Stimulated activated CD4-positive, alpha-beta T cell treated with anti-CD3 and anti-CD28 coated beads, Interleukin-1b, Interleukin-23, amount 100 ng/mL, for 48 hours (primary cell): ENCODE measurements around the gene BTLA.
"Not testable (repeated sequence)": the region's sequence is repeated elsewhere in the genome, so short reads cannot be mapped to it uniquely, and the experiment has no call there.

ENCODE experiments used
- DNase-seq: peaks from one replicate; pipeline ENCODE4 v3.0.0-alpha.2; 2020

The BTLA gene

GRCh38 chr3:112489674-112490479, 9.4 kb downstream of the BTLA start:
- DNase-seq = no peak

DNA sequence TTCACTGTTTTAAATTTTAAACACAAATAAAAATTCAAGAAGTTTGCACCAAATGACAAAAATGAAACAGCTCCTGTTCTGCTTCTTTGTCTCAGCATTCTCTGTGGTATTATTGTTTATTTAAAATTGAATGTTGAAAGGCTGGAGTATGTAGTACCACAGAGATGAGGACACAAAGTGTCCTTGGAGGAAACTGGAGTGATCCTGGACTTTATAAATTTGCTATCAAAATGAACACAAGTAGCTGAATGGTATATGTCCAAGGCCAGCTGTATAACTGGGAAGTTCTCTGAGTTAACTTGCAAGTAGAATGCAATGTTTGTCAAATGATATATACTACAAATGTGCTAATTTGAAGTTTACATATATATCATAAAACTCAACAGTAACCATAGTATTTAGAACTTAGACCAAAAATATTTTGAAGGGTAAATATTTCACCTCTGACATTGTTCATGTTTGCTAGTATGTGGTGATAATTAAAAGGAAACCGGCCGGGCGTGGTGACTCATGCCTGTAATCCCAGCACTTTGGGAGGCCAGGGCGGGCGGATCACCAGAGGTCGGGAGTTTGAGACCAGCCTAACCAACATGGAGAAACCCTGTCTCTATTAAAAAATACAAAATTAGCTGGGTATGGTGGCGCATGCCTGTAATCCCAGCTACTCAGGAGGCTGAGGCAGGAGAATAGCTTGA, 12.3 kb downstream of the BTLA start:
- DNase-seq = no peak

DNA sequence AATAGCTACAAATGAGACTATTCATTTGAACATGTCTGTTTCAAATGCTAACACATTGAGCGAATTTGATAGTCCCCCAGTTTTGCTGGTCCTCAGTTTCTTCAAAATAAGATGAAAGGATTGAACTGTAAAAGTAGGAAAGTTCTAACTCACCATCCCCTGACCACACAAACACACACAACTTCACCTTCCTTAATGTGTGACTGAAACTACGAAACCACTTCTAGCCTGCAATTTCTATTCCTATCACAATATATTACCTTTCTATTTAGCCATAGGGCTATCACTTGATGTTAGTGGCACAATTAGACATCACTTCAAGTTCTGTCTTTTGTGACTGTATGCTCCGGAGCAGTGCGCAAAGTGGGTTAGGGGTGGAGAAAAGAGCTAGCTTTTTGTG, 14.9 kb downstream of the BTLA start:
- no peak for DNase-seq

GRCh38 chr3:112482675-112483074, 16.6 kb downstream of the BTLA start:
- no peak for DNase-seq

GRCh38 chr3:112481302-112481721, 18.0 kb downstream of the BTLA start:
- no peak for DNase-seq

GRCh38 chr3:112477891-112478290, 21.4 kb downstream of the BTLA start:
- DNase-seq = no peak

DNA sequence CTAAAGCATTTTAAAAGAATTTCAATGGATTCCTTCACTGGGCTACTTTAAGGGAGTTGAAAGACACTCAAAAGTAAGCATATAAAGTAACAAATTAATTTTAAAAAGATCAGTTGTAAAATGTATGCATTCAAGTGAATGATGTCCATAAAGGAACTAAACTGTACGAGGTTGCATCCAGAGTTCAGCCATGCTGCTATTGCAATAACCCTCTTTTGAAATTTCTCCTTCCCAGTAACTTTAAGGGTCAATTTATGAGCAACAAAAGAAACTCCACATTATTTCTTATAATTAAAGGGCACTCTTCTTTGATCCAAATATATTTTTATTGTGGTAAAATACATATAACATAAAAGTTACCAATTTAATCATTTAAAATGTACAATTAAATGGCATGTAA, 22.9 kb downstream of the BTLA start:
- DNase-seq = no peak

DNA sequence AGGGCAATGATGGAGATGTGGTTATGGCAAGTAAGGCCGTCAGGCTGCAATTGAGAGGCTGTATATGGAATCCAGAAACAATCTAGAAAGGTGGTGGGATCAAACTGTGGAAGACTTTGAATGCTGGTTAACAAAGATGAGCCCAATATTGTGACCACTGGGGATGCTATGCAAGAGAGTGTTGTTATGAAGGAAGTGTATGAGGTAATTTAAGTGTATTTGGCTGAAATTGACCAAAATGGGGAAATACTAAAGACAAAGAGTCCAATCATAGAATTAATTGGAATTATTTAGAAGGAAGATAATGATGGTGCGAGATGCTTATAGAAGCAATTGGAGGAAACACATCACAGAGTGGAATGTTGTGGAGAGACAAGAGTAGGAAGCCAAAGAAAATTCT, 24.5 kb downstream of the BTLA start:
- DNase-seq = no peak

DNA sequence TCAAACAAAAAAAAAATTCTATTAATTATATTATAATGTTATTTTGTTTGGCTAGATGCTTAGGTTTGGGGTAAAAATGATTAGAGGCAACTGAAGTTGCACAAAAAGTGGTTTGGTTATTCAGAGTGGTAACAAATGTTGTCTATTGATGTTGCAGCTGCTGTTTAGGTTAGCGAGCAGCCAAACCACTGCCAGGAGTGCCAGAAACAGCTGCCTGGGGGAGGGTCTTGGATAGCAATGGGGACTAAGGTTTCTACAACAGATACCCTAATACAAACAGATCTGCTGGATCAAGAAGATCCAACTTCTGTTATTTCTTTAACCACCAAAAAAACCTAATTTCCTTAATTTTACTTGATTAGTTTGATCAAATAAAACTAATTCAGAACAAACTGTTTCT, 26.6 kb downstream of the BTLA start:
- no peak for DNase-seq

- DNase-seq = no peak
These were observed 27.5 kb downstream of the BTLA start for GRCh38 chr3:112471596-112472325.

DNA sequence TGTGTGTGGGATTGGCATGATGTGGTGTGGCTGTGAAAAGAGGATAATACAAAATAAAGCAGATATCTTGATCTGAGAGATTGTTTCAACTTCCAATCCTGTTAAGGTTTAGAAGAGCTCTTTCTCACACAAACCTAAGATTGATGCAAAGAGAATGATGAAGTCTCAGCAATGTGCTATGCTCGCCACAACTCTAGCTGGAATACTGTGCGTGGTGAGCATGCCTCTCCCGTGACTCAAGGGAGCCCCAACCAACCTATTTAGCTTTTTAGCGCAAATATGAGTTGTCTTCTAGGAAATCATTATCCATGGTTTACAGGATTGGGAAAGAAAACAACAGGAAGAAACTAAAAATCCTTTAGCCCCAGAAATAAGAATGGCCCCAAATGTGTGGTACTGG, 28.5 kb downstream of the BTLA start:
- no peak for DNase-seq

GRCh38 chr3:112469671-112470070, 29.6 kb downstream of the BTLA start:
- no peak for DNase-seq

- no peak for DNase-seq
These were observed 31.7 kb downstream of the BTLA start for GRCh38 chr3:112467539-112467938.

GRCh38 chr3:112466020-112466419, 33.3 kb downstream of the BTLA start:
- no peak for DNase-seq

DNA sequence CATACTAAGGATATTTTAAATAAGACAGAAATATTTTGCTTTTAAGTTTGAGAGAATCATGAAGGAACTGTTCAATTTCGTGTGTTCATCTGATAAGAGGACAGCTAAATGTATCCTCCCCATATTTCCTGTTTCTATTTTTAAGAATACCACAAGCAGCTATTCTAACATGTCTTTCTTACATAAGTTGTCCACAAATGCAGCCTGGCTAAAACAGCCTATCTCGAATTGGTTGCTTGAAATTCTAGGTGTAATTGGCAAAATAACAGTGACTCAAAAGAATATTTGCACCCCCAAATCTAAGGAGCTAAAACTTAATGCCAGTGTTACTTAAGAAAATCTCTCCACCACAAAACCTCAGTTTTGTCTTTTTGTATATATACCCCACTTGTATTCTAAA, 35.0 kb downstream of the BTLA start:
- no peak for DNase-seq

DNA sequence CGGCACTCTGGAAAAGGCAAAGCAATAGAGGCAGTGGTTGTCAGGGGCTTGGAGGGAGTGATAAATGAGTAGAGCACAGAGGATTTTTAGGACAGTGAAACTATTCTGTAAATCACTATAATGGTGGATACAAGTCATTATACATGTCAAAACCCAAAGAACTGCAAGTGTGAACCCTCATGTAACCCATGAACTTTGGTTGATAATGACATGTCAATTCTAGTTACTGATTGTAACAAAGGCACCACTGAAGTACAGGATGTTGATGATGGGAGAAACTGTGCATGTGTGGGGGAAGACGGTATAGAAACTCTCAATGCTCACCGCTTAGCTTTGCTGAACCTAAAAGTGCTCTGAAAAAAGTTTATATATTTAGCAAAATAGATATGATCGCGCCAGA, 36.0 kb downstream of the BTLA start:
- DNase-seq = no peak

- not testable (repeated sequence) for DNase-seq
These were observed 37.5 kb downstream of the BTLA start for GRCh38 chr3:112461787-112462186.

DNA sequence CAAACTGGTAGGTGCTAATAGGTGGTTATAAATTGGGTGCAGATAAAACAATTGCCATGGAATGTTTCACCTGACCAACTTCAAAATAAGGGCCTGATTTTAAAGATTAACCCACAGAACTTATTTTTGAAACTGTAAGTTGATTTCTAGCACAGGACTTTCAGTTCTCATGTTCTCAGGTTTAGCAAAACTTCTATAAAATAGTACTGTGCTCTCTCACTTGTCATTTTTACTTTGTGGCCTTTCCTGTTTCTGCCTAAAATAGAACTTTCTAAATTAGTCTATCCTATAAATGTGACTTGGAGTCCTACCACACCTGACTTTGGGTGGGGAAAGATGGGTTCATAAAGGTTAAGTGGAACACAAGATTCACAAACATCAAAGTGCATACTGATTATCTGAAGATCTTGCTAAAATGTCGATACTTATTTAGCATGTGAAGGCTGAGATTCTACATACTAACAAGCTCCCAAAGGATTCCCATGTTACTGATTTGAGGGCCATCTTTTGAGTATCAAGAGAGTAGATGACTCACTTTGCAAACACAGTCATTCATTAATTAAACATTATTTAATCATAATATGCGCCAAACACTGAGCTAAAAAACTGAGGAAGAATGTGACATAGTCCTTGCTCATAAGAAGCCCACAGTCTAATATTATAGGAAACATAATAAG, 38.6 kb downstream of the BTLA start:
- no peak for DNase-seq

GRCh38 chr3:112459750-112460149, 39.5 kb downstream of the BTLA start:
- no peak for DNase-seq

DNA sequence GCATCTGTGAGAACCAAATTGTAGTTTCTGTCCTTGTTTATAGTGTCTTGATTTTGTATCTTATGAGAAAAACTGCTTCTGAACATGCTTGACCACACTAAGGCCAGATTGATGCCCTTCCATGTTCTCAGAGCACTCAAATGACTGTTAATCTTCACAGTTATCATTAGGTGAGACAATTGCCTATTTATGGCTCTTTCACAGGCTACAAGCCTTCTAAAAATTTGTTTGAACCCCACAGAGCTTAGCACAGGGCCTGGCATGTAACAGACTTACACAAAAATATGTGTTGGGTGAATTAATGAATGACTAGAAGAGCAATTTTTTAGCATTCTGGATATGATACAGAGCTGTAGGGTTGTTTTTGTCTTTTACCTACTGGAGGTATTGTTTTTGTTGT, 43.1 kb downstream of the BTLA start:
- DNase-seq = no peak

- no peak for DNase-seq
These were observed 50.3 kb downstream of the BTLA start for GRCh38 chr3:112448939-112449338.

DNA sequence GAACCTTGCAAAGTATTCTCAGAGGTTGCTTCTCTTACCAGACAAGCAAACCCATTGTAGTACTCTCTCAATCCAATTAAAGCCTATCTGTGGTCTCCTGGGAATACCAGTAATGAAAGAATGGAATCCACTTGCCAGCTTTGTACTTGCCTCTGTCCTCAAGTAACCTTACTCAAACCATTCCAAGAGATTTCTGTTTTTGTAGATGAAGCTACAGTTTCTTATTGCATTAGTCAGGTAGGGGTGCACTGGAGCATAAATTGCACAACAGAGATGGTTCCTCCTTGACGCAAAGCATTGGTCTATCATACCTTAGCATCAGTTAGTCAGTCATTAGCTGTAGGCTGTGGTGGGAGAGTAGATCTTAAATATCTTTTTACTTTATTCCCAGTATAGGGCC, 52.9 kb downstream of the BTLA start:
- DNase-seq = no peak

GRCh38 chr3:112445839-112446238, 53.4 kb downstream of the BTLA start:
- no peak for DNase-seq
